ENCODE results near the gene MYO1G. TPM values are rescaled to one million over a fixed set of nuclear protein-coding genes. Genes with fewer than 3 reads are reported as not detected.

Gene MYO1G
- total RNA-seq, 4 donors from 2014 or later: 2.7 to 14.9 (median 5.0) TPM

DNA sequence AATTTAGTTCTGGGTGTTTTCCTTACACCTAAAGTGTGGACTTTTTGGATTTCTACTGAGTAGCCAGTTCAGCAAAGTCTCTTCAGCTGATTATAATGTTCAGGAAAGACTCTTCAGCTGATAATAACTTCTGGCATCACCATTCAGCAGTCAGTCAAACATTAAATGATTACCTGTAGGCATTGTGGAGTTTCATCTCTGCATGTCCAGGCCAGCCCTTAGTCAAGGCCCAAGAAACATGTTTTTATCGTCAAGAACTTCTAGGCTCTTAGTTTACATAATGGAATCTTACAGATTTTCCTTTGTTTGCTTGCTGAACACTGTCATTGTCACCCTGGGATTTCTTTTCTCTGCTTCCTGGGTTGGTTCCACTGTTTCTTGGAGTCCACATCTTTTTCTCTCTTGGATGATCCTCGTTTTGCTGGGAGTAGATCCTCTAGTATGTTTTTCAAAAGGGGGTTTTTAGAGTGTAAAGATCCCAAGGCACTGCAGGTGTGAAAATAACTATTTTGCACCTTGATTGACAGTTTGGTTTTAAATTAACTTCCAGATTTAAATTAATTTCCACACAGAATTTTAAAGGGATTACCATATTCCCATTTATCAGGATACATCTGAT is 45.4 kb upstream of the MYO1G start:
- Histone ChIP-seq H3K9me3 (no peaks in the 10 kb centered on the region), H3K27ac (no peak overlapping the region), H3K4me1 (peaks cover 0 to 3% (median 0%) of the 10 kb centered on the region in 4 donors), H3K4me3 (no peak overlapping the region), H3K36me3 (no peaks in the 10 kb centered on the region), H3K27me3 (no peaks in the 10 kb centered on the region)
- TF ChIP-seq, protein P1, sequence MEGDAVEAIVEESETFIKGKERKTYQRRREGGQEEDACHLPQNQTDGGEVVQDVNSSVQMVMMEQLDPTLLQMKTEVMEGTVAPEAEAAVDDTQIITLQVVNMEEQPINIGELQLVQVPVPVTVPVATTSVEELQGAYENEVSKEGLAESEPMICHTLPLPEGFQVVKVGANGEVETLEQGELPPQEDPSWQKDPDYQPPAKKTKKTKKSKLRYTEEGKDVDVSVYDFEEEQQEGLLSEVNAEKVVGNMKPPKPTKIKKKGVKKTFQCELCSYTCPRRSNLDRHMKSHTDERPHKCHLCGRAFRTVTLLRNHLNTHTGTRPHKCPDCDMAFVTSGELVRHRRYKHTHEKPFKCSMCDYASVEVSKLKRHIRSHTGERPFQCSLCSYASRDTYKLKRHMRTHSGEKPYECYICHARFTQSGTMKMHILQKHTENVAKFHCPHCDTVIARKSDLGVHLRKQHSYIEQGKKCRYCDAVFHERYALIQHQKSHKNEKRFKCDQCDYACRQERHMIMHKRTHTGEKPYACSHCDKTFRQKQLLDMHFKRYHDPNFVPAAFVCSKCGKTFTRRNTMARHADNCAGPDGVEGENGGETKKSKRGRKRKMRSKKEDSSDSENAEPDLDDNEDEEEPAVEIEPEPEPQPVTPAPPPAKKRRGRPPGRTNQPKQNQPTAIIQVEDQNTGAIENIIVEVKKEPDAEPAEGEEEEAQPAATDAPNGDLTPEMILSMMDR (IDR thresholded peaks at IDR 0.05): no peak
- no peak for TF ChIP-seq POLR2A (IDR thresholded peaks at IDR 0.05)
- DNase-seq: no peak

DNA sequence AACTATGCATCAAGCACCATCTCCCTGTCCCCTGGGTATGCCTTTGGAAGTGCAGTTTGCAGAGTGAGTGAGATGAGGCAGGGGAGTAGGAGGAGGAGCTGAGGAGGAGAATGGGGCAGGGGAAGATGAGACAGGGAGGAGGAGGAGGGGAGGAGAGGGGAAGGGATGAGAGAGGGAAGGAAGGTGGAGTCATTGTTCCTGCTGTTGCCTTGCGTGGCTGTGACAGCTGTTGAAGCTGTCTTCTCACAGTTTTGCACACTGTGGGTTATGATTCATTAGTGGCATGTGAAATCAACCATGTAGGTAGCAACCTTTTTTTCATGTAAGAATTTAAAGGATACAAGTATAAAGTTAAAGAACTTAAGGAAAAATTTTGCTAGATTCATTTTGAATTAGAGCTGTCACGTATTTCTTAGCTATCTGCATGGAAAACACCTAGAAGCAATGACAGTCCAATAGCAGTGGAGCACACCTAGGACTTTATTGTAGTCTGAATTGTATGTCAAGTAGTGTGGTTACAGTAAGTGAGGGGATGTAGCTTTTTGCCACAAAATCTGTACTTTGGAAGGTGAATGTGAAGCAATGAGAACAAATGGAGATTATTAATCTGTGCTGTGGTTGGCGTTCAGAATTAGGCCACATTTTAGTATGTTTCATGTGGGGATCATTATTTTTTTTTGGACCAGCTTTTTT is 42.9 kb upstream of the MYO1G start:
- no peaks in the 10 kb centered on the region for H3K36me3 ChIP-seq
- TF ChIP-seq, protein P1 (IDR thresholded peaks at IDR 0.05): no peak
- TF ChIP-seq POLR2A (IDR thresholded peaks at IDR 0.05): no peak
- H3K4me3 ChIP-seq: no peak overlapping the region
- no peak overlapping the region for H3K27ac ChIP-seq
- no peaks in the 10 kb centered on the region for H3K9me3 ChIP-seq
- peaks cover 0 to 3% (median 0%) of the 10 kb centered on the region in 4 donors for H3K4me1 ChIP-seq
- no peaks in the 10 kb centered on the region for H3K27me3 ChIP-seq
- DNase-seq: no peak

DNA sequence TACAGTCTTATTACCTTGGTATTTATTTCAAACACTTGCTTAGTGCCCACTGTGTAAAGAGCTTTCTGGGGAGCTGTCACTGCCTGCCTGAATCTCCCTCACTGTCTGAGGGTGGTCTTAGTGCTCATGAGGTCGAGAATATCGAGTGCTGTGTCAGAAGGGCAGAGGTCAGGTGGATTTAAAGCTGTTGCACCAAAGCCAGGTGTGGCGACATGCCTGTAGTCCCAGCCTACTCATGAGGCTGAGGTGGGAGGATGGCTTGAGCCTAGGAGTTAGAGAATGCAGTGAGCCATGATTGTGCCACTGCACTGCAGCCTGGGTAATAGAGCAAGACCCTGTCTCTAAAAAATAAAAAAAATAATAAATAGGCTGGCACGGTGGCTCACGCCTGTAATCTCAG is 42.1 kb upstream of the MYO1G start:
- Histone ChIP-seq H3K27ac (no peak overlapping the region), H3K4me3 (no peak overlapping the region), H3K36me3 (no peaks in the 10 kb centered on the region), H3K9me3 (no peaks in the 10 kb centered on the region), H3K27me3 (no peaks in the 10 kb centered on the region), H3K4me1 (peaks cover 0 to 2% (median 0%) of the 10 kb centered on the region in 4 donors)
- TF ChIP-seq, protein P1 (IDR thresholded peaks at IDR 0.05): no peak
- no peak for TF ChIP-seq POLR2A (IDR thresholded peaks at IDR 0.05)
- DNase-seq: no peak

- no peaks in the 10 kb centered on the region for H3K9me3 ChIP-seq
- H3K27ac ChIP-seq: no peak overlapping the region
- DNase-seq: no peak
- no peak overlapping the region for H3K4me3 ChIP-seq
- peaks cover 0 to 2% (median 0%) of the 10 kb centered on the region in 3 donors for H3K36me3 ChIP-seq
- TF ChIP-seq, protein P1 (IDR thresholded peaks at IDR 0.05): no peak
- TF ChIP-seq POLR2A (IDR thresholded peaks at IDR 0.05): no peak
- no peaks in the 10 kb centered on the region for H3K27me3 ChIP-seq
- no peaks in the 10 kb centered on the region for H3K4me1 ChIP-seq
Observed at GRCh38 chr7:45017253-45017652, 38.4 kb upstream of the MYO1G start.

GRCh38 chr7:45015313-45015712 is 36.5 kb upstream of the MYO1G start:
- DNase-seq: no peak
- H3K4me1 ChIP-seq: no peaks in the 10 kb centered on the region
- TF ChIP-seq POLR2A (IDR thresholded peaks at IDR 0.05): no peak
- TF ChIP-seq, protein P1 (IDR thresholded peaks at IDR 0.05): no peak
- no peak overlapping the region for H3K27ac ChIP-seq
- H3K4me3 ChIP-seq: no peak overlapping the region
- no peaks in the 10 kb centered on the region for H3K27me3 ChIP-seq
- H3K9me3 ChIP-seq: no peaks in the 10 kb centered on the region
- peaks cover 0 to 3% (median 0%) of the 10 kb centered on the region in 3 donors for H3K36me3 ChIP-seq

Data from Peyer's patch (tissue), 4 donors.